PFSK-1 (cell line): ENCODE data around the gene ATP1A1.

Source experiments
- POLR2AphosphoS5 ChIP-seq: IDR thresholded peaks from 2 replicates; pipeline ENCODE4 v1.6.1; 2012; ENCODE audit warnings: low read depth, mild to moderate bottlenecking, control low read depth, low read length, moderate library complexity
- SIN3A ChIP-seq: IDR thresholded peaks from 2 replicates; pipeline ENCODE4 v1.6.1; 2012; ENCODE audit warnings: mild to moderate bottlenecking, low read length, moderate library complexity, borderline replicate concordance; ENCODE audit not compliant: insufficient read depth
- TAF1 ChIP-seq: IDR thresholded peaks from 2 replicates; pipeline ENCODE4 v1.6.1; 2012; ENCODE audit warnings: low read length, control low read depth, borderline replicate concordance; ENCODE audit not compliant: insufficient read depth

DNA sequence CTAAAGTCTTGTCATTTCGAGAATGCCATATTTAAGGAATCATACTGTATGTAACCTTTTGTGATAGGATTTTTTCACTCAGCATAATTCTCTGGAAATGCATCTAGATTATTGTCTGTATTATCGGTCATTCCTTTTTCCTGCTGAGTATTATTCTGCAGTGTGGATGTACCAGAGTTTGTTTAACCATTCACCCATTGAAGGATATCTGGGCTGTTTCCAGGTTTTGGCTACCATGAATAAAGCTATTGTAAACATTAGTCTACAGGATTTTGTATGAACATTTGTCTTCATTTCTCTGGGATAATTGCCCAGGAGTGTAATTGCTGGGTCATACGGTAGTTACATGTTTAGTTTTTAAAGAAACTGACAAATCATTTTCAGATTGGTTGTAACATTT lies 61.8 kb downstream of the ATP1A1 start:
- no peak for TF ChIP-seq TAF1
- TF ChIP-seq POLR2AphosphoS5 = no peak
- TF ChIP-seq SIN3A = no peak
